ENCODE results near the gene ASPHD2.
"Not testable (repeated sequence)": the region's sequence is repeated elsewhere in the genome, so short reads cannot be mapped to it uniquely, and the experiment has no call there.

The ASPHD2 gene, protein sequence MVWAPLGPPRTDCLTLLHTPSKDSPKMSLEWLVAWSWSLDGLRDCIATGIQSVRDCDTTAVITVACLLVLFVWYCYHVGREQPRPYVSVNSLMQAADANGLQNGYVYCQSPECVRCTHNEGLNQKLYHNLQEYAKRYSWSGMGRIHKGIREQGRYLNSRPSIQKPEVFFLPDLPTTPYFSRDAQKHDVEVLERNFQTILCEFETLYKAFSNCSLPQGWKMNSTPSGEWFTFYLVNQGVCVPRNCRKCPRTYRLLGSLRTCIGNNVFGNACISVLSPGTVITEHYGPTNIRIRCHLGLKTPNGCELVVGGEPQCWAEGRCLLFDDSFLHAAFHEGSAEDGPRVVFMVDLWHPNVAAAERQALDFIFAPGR

DNA sequence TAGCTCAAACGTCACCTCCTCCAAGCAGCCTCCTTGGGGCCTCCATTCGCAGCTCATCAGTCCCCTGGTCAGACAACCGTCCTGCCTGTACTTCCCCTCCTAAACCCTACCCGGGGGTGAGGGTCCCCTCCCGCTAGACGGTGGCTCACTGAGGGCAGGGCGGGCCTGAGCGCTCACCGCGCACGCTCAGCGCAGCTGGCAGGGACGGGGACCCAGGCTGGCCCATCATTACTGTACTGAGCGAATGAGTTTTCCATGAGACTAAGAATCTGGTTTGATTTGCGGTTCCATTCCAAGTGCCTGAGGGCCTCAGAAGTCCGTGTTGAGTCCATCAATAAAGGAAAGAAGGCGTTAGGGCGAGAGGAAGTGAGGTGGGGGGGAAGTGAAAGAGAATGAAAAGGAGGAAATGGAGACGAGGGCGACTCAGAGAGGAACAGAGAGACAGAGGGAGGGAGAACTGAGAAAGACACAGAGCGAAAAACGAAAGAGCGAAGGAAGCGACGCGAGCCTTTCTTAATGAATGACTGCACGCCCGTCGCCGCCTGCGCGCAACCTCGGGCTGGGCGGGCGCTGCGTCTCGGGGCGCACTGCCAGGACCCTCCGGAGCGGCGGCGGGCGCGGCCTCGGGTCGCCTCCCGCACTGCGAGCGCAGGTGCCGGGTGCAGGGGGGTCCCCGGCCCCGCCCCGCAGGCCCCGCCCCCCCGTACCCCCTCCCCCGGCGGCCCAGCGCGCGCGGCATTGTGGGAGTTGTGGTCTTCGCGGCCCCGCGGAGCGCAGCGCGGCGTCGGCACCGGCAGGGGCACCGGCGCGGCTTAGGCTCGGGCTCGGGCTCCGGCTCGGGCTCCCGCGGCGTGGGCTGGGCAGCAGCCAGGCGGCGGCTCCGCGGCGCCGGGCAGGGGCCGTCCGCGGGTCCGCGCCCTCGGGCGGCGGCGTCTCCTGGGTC, at the start of gene ASPHD2:
Gene ASPHD2, plus strand, starts transcription at position 746 of the 943 bp plus-strand sequence. CDS start 4,356 bp downstream, outside the sequence.
- DNase-seq (ENCODE audit: low read depth in 3 of 3), result peak; percentile 61 to 65 (median 65)

DNA sequence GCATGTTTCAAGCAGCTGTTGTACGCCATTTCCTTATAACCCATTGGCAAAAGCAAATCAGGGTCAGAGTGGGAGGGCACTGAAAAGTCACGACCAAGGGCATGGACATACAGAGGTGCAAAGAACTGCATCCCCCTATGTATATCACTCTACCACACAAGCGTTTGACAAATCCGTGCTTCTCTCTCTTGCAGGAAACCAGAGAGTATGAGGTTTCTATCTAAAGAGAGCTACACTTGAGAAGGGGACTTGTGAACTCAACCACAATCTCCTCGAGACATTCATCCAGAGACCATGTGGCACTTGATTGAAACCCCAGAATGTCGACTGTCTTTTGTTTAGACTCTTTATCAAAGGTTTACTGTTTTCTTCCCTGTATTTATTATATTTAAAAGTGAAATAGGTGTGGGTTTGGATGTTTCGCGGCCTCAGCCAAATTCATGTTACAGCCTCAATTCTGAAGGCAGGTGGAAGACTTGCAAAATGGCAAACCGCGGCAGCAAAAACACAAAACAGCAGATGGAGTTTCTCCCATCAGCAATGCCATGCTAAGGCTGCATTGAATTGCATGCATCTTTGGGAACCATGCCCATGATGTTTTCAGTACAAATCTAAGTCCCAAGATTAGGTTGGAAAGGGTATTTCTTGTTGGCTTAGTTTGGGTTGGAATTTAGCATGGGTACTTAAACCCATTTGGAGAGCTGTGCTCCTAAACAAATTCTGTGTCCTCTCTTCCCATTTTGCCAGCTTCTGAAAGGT, 48.8 kb upstream of the ASPHD2 start:
- DNase-seq (ENCODE audit: low read depth in 3 of 3), result no peak

DNA sequence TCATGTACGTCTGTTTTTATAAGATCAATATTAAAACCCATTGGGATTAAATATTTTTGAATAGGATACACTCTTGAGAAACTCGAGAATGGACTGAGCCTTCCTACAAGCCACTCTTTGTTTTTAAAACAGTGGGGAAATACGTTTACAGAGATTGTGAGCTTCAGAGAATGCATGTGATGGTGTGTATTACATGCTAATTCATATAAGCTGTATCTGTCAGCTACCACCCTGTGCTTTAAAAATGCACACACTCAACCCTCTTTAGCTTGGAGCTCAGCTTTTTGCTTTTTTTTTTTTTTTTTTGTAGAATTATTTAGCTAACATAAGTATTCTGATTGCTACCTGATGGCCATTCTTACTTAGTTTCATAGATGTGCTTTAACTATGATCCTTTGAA, 46.3 kb upstream of the ASPHD2 start:
- no peak for DNase-seq (ENCODE audit: low read depth in 3 of 3)

DNA sequence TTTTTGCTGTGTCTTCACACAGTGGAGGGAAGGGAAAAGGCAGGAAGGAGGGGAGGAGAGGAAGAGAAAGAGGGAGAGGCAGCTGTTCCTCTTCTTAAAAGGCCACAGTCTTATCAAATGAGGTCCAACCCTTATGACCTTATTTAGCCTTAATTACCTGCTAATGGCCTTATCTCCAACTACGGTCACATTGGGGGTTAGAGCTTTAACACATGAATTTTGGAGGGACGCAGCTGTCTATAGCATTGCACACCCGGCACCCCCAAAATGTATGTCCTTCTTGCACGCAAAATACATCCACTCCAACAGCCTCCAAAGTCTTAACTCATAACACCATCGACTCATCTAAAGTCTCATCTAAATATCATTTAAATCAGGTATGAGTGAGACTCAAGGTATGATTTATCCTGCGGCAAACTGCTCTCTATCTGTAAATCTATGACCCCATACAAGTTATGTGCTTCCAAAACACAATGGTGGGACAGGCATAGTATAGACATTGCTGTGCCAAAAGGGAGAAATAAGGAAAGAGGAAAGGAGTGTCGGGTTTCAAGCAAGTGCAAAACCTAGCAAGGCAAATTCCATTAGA, 45.0 kb upstream of the ASPHD2 start:
- DNase-seq (ENCODE audit: low read depth in 3 of 3), result no peak

- DNase-seq (ENCODE audit: low read depth in 3 of 3), result no peak
Measured at GRCh38 chr22:26385164-26385563, 43.9 kb upstream of the ASPHD2 start.

DNA sequence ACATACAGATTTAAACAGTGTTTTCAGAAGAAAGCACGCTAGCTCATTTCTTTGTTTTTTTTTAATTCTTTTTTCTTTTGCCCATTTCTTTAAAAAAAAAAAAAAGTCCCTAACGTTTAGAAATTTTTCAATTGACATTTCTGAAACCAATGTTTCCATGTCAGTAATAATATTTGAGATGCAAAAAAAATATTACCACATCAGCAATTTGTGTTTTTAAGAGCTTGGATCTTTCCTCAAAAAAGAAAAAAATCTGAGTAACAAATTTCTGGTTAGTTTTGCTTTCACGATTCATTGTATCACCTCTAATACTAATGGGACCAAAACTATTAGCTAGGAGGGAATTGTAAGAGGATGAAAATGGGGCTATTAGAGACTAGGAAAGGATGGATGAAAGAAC, 39.9 kb upstream of the ASPHD2 start:
- DNase-seq (ENCODE audit: low read depth in 3 of 3), result no peak

DNA sequence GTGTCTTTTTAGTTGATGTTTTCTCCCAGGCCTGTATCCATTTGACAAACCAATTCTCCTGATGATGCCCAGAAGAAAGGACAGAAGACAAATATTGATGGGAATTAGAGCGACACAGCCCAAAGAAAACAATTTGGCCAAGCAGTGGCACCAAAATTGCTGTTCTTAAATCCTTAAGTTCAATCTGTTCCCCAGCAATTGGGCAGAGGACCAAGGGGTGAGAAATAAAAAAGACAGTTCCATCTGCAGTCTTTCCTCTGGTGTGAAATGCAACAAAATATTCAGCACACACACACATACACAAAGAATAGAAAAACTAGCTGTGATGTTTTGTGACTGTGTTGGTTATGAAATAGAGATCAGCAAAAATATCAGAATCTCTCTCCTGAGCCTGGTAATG, 38.0 kb upstream of the ASPHD2 start:
- no peak for DNase-seq (ENCODE audit: low read depth in 3 of 3)

GRCh38 chr22:26391623-26392022, 37.4 kb upstream of the ASPHD2 start:
- no peak for DNase-seq (ENCODE audit: low read depth in 3 of 3)

DNA sequence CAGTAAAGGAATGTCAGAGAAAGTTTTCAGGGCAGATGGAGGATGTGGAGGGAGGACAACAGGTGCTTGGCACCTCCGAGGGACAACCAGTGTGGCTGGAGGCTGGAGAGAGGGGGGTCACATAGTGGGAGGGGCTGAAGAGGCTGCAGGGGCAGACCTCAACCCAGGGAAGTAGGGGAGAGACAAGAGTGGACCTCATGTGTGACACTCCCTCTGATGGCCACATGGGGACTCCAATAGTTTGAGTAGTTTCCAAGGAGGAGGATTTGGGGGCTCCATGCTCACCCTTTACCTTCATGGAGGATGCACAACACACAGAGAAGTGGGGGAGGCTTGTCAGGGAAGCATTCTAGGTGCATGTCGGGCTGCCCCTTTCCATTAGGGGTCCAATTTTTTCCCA, 35.1 kb upstream of the ASPHD2 start:
- no peak for DNase-seq (ENCODE audit: low read depth in 3 of 3)

GRCh38 chr22:26394777-26395176, 34.3 kb upstream of the ASPHD2 start:
- no peak for DNase-seq (ENCODE audit: low read depth in 3 of 3)

DNA sequence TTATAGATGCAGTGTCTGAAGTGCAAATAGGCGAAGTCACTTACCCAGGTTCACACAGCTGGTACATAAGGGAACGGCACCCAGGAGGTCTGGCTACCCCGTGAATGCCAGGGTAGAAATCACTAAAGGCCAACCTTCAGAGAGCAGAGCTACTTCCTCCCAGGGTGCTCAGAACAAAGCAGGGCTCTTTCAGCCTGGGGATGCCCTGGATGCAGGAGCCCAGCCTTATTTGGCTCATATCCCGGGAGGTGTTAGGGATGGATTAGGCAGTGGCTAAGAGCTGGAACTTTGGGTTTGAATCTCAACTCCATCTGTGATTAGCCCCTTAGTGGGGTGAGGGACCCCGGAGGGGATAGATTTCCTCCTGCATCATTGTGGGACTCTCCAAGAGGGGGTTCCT, 33.1 kb upstream of the ASPHD2 start:
- DNase-seq (ENCODE audit: low read depth in 3 of 3), result no peak

- peak; percentile 12 to 35 (median 17) for DNase-seq (ENCODE audit: low read depth in 3 of 3)
Measured at GRCh38 chr22:26398741-26399153, 30.3 kb upstream of the ASPHD2 start.

- DNase-seq (ENCODE audit: low read depth in 3 of 3), result no peak
Measured at GRCh38 chr22:26399289-26399688, 29.8 kb upstream of the ASPHD2 start.

DNA sequence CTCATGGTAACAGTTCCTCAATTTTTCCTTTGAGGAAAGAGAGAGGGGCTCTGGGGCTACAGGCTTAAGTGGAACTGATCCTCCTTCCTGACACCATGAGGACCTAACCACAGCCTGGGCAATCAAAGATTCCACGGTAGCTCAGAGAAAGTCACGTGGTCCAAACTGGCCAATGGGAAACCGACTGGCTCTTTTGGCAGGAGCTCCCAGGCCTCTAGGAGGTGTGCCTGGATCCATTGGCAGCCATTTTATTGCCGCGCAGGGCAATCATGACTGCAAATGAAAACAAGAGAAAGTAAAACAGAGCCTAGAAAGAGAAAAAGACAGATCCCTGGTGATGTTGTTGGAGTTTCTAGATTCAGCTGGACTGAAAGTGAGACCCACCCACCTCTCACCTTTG, 27.3 kb upstream of the ASPHD2 start:
- no peak for DNase-seq (ENCODE audit: low read depth in 3 of 3)

DNA sequence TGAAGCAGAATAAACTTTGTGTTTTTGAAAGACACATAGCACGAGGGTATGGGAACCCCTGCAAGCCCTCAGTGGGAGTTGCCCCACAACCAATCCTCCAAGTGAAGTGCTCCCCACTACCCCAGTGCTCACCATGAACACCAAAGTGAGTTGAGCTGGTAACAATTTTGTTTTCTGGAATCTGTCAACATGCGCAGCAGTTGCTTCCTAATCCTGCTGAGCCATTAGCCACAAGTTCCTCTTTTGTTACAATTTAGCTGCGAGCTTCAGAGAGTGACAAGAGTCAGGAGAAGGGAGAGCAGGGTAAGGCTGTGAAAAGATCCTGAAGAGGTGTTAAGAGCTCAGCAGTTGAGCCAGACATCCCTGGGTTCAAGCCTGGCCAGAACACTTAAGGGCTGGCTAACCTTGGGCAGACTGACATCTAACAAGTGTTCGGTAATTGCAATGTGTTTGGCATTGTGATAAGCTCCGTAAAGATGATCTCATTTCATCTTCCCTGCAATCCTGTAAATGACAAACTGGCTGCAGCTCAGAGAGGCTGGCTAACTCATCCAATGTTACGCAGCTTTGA, 24.1 kb upstream of the ASPHD2 start:
- DNase-seq (ENCODE audit: low read depth in 3 of 3), result no peak

DNA sequence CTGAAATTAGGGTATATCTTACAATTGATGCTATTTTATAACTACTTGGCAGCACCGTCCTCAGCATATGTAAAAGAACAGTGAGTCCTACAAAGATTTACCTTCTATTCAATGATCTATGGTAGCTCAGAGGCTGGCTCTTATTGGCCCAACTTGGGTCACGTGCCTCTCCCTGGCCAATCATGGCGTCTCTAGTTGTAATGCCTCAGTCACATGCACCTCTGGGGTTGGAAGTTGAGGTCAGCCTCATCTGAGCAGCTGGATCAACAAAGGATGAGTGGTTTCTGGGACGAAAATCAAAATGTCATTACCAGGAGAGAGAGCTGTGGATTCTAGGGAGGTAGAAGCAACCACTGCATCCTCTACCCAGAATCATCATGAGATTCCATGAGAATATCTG, 22.9 kb upstream of the ASPHD2 start:
- no peak for DNase-seq (ENCODE audit: low read depth in 3 of 3)

DNA sequence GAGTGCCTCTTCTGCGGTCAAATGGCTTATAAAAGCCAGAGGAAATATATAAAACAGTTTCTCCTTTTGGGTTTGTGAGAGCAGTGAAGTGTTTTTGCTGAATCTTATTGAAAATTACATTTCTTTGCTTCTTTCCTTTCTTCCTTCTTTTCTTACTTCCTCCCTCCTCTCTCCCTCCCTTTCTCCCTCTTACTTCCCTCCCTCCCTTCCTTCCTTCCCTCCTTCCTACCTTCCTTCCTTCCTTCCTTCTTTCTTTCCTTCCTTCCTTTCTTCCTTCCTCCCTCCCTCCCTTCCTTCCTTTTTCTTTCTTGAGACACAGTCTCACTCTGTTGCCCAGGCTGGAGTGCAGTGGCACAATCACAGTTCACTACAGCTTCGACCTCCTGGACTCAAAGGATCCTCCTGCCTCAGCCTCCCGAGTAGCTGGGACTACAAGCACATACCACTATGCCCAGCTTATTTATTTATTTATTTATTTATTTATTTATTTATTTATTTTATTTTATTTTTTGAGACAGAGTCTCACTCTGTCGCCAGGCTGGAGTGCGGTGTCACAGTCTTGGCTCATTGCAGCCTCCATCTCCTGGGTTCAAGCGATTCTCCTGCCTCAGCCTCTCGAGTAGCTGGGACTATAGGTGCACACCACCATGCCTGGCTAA, 20.4 kb upstream of the ASPHD2 start:
- DNase-seq (ENCODE audit: low read depth in 3 of 3), result not testable (repeated sequence)

GRCh38 chr22:26409719-26410335, 19.2 kb upstream of the ASPHD2 start:
- no peak for DNase-seq (ENCODE audit: low read depth in 3 of 3)

DNA sequence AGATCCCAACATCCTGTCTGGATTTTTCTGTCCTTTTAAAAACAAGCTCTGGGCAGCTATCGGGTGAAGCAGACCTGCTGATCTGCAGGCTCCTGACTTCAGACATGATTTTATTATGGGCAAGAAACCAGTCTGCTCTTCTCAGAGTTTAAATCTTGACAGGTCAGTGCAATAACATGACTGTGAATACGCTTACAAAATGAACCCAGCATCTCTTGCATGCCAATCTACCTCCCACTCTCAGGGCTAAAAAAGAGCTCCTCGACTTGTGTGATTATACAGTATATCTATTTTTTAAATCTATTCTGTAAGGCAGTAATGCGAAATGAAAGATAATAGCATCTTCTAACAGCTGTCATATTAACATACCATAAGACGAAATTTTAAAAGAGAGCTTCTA, 18.7 kb upstream of the ASPHD2 start:
- DNase-seq (ENCODE audit: low read depth in 3 of 3), result no peak

DNA sequence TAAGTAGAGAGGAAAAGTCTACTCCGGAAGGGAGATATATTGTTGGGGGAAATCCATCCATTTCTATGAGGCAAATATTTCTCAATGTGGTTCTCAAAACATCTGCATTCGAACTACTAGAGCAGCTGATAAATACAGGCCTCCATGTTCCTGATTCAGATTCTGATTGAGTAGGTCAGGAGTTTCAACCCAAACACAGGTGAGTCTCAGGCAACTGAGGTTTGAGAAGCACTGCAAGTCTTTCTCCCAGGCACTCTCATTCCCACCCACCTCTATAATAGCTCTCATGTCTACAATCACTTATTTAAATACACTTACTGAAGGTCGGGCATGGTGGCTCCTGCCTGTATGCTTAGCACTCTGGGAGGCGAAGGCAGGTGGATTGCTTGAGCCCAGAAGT, 14.7 kb upstream of the ASPHD2 start:
- DNase-seq (ENCODE audit: low read depth in 3 of 3), result no peak

Measured in stimulated activated CD4-positive, alpha-beta T cell treated with anti-CD3 and anti-CD28 coated beads, TNF-alpha, amount 100 ng/mL, for 4 hours (primary cell).